A673 (cell line): Measurements from ENCODE around the gene RASAL2. TPM values are rescaled to one million over a fixed set of nuclear protein-coding genes. Genes with fewer than 3 reads are reported as not detected.
A peak's percentile ranks its signal among the peaks of the same experiment; 100 is the strongest.

Source experiments
- BruUV-seq: library from RNA; stranded (reverse); fragments of 400-500 nt; replicated peaks from 2 replicates; lab custom pipeline; 2021; lab: Mats Ljungman, UMichigan
- CTCF ChIA-PET: fragments of 300-600 bp; sonication (Branson Sonifier 250); formaldehyde crosslinking; loops from one replicate; lab custom pipeline; 2022; ENCODE audit warnings: antibody characterized with exemption; lab: Charles Lee
- POLR2A ChIA-PET: fragments of 300-600 bp; sonication (Branson Sonifier 250); formaldehyde crosslinking; loops from one replicate; lab custom pipeline; 2022; ENCODE audit warnings: antibody characterized with exemption; ENCODE audit not compliant: low non-redundant PET; lab: Charles Lee
- DNase-seq: peaks from one replicate; pipeline ENCODE4 v3.0.0-alpha.2; 2015; ENCODE audit warnings: low spot score
- H3K27ac ChIP-seq: fragments of 200-600 bp; sonication (generic); 2 replicates; pipeline ENCODE4 v1.5.1; 2016; ENCODE audit warnings: mixed run types, low read depth, mild to moderate bottlenecking, mixed read lengths, antibody characterized with exemption, low read length; ENCODE audit not compliant: poor library complexity, severe bottlenecking
- H3K27me3 ChIP-seq: fragments of 200-600 bp; sonication (generic); replicated peaks from 2 replicates; pipeline ENCODE4 v1.6.1; 2017; ENCODE audit warnings: mixed run types, low read depth, mild to moderate bottlenecking, mixed read lengths, antibody characterized with exemption, low read length; ENCODE audit not compliant: insufficient read depth, poor library complexity
- H3K36me3 ChIP-seq: fragments of 200-600 bp; sonication (generic); 2 replicates; pipeline ENCODE4 v1.6.1; 2016; ENCODE audit warnings: mixed run types, mild to moderate bottlenecking, mixed read lengths, antibody characterized with exemption, low read length; ENCODE audit not compliant: insufficient read depth, poor library complexity, severe bottlenecking
- H3K4me1 ChIP-seq: fragments of 200-600 bp; sonication (generic); 2 replicates; pipeline ENCODE4 v1.6.1; 2017; ENCODE audit warnings: mixed run types, mild to moderate bottlenecking, mixed read lengths, antibody characterized with exemption, low read length; ENCODE audit not compliant: insufficient read depth, poor library complexity, severe bottlenecking
- H3K4me3 ChIP-seq: fragments of 200-600 bp; sonication (generic); 2 replicates; pipeline ENCODE4 v1.5.1; 2016; ENCODE audit warnings: low read depth, mixed run types, mild to moderate bottlenecking, mixed read lengths, low read length; ENCODE audit not compliant: poor library complexity, severe bottlenecking
- H3K9me3 ChIP-seq: fragments of 200-600 bp; sonication (generic); 2 replicates; pipeline ENCODE4 v1.6.1; 2016; ENCODE audit warnings: mixed run types, low read depth, mild to moderate bottlenecking, mixed read lengths, antibody characterized with exemption, low read length; ENCODE audit not compliant: poor library complexity, severe bottlenecking
- EZH2 ChIP-seq: fragments of 200-600 bp; sonication (generic); IDR thresholded peaks from 2 replicates; pipeline ENCODE4 v1.6.1; 2017; ENCODE audit warnings: borderline replicate concordance, low read depth, mild to moderate bottlenecking, mixed read lengths, antibody characterized with exemption, low read length; ENCODE audit not compliant: poor library complexity, severe bottlenecking
- intact Hi-C: fragments of 100-400 bp; cut with micrococcal nuclease; formaldehyde crosslinking; loops from one replicate; pipeline ENCODE4 v1.10.0; 2022; ENCODE audit not compliant: unreplicated experiment
- total RNA-seq: library from RNA; stranded (reverse); gene quantifications from 2 replicates; pipeline ENCODE4 v1.2.3, GENCODE V29; 2021
- TF ChIP-seq, protein P1 (sequence below): fragments of 300-800, 200-600 bp; sonication (generic); conservative IDR thresholded peaks from 2 replicates; pipeline ENCODE4 v1.5.1; 2017; ENCODE audit warnings: low read depth, mild to moderate bottlenecking, antibody characterized with exemption, low read length, moderate library complexity, mixed read lengths

RASAL2 gene
- total RNA-seq, 1 experiment from 2014 or later = 8.3 TPM

DNA sequence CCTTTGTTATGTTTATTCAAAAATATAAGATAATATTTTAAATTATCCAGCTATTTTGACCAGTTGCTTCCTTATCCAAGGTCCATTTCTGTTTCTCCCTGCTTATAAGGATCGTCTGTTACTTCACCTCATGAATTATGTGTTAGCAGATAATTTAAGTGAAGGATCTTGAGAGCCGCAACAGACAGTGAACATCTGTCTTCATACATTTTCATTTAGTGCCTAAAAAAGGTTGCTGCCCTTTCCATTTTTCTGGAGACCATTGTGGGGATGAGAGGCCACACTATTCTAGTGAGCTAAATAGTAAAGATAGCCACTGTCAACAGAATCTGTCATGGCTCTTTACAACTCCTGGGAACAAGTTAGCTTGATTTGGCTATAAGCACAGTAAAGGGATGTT is 248.8 kb downstream of the RASAL2 start:
- no TSS peak for BruUV-seq
- no peaks in the 10 kb centered on the region for H3K27me3 ChIP-seq
- CTCF ChIA-PET = no interaction called here
- no peak for TF ChIP-seq EZH2
- TF ChIP-seq, protein P1, sequence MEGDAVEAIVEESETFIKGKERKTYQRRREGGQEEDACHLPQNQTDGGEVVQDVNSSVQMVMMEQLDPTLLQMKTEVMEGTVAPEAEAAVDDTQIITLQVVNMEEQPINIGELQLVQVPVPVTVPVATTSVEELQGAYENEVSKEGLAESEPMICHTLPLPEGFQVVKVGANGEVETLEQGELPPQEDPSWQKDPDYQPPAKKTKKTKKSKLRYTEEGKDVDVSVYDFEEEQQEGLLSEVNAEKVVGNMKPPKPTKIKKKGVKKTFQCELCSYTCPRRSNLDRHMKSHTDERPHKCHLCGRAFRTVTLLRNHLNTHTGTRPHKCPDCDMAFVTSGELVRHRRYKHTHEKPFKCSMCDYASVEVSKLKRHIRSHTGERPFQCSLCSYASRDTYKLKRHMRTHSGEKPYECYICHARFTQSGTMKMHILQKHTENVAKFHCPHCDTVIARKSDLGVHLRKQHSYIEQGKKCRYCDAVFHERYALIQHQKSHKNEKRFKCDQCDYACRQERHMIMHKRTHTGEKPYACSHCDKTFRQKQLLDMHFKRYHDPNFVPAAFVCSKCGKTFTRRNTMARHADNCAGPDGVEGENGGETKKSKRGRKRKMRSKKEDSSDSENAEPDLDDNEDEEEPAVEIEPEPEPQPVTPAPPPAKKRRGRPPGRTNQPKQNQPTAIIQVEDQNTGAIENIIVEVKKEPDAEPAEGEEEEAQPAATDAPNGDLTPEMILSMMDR = no peak
- H3K4me3 ChIP-seq = no peak overlapping the region
- intact Hi-C loops = no loop called here
- no peak for DNase-seq
- POLR2A ChIA-PET = no interaction called here
- H3K27ac ChIP-seq = no peak overlapping the region
- H3K4me1 ChIP-seq = peaks cover 38% of the 10 kb centered on the region
- no peaks in the 10 kb centered on the region for H3K9me3 ChIP-seq
- H3K36me3 ChIP-seq = no peaks in the 10 kb centered on the region

GRCh38 chr1:178344513-178345091 is 250.7 kb downstream of the RASAL2 start:
- TF ChIP-seq, protein P1 = peak; percentile 55
- no peak for TF ChIP-seq EZH2
- Histone ChIP-seq H3K27ac (peak overlapping the region; percentile 1), H3K4me3 (no peak overlapping the region), H3K4me1 (peaks cover 38% of the 10 kb centered on the region), H3K27me3 (no peaks in the 10 kb centered on the region), H3K36me3 (no peaks in the 10 kb centered on the region), H3K9me3 (no peaks in the 10 kb centered on the region)
- ChIA-PET CTCF (no interaction called here), POLR2A (no interaction called here)
- intact Hi-C loops = no loop called here
- DNase-seq = peak; percentile 45
- BruUV-seq = no TSS peak

DNA sequence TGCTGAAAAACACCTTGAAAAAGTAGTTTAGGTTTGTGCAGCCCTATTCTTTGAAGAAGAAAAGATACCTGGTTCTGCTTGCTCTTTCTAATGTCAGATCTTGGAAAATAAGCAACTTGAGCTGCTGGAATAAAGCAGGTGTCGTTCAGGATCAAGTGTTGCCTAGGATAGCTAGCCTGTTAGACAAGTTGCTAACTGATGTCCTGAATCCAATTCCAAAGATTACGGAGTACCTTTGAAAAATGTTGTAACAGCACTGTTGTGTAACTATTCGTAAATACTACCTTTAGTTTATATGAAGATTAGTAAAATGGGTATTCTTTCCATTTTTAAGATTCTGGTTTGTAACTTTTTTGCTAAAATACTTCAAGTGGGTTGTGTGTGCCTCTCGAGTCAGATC is 251.3 kb downstream of the RASAL2 start:
- POLR2A ChIA-PET = interaction anchor here (0.6 kb wide), 1 partner anchor 360 kb away, joined by 3 read pairs; no protein-coding TSS in a partner anchor
- H3K4me3 ChIP-seq = no peak overlapping the region
- H3K27ac ChIP-seq = peak overlapping the region; percentile 1
- intact Hi-C loops = no loop called here
- no peaks in the 10 kb centered on the region for H3K36me3 ChIP-seq
- H3K9me3 ChIP-seq = no peaks in the 10 kb centered on the region
- TF ChIP-seq EZH2 = no peak
- TF ChIP-seq, protein P1 = no peak
- BruUV-seq = no TSS peak
- DNase-seq = no peak
- CTCF ChIA-PET = no interaction called here
- H3K4me1 ChIP-seq = peaks cover 35% of the 10 kb centered on the region
- H3K27me3 ChIP-seq = no peaks in the 10 kb centered on the region
